HAP-1 (cell line): ENCODE data around the gene INMT.

Source experiments
- DNase-seq, 2 experiments: peaks; one replicate each; pipeline ENCODE4 v3.0.0-alpha.2; 2016 to 2020; ENCODE audit warnings: low spot score in 2 of 2
- H3K27me3 ChIP-seq: fragments of 250-450 bp; sonication (Bioruptor Pico); 2 replicates; pipeline ENCODE4 v1.5.1; 2020; ENCODE audit warnings: low read depth, mild to moderate bottlenecking, moderate library complexity
- H3K36me3 ChIP-seq: fragments of 250-450 bp; sonication (Bioruptor Pico); replicated peaks from 2 replicates; pipeline ENCODE4 v1.5.1; 2020; ENCODE audit warnings: mild to moderate bottlenecking
- H3K4me1 ChIP-seq: fragments of 250-450 bp; sonication (Bioruptor Pico); 2 replicates; pipeline ENCODE4 v1.5.1; 2020; ENCODE audit warnings: mild to moderate bottlenecking
- H3K4me3 ChIP-seq: fragments of 250-450 bp; sonication (Bioruptor Pico); 2 replicates; pipeline ENCODE4 v1.5.1; 2020; ENCODE audit warnings: mild to moderate bottlenecking, moderate library complexity
- H3K9me3 ChIP-seq: fragments of 250-450 bp; sonication (Bioruptor Pico); 2 replicates; pipeline ENCODE4 v1.5.1; 2020; ENCODE audit warnings: mild to moderate bottlenecking, moderate library complexity
- in situ Hi-C: fragments of 300-500 bp; cut with MboI; formaldehyde crosslinking; loops from 3 replicates; pipeline ENCODE4 v1.14.3; 2020; ENCODE audit warnings: low sequenced_read_pairs, inconsistent platforms, mixed read lengths

INMT gene

DNA sequence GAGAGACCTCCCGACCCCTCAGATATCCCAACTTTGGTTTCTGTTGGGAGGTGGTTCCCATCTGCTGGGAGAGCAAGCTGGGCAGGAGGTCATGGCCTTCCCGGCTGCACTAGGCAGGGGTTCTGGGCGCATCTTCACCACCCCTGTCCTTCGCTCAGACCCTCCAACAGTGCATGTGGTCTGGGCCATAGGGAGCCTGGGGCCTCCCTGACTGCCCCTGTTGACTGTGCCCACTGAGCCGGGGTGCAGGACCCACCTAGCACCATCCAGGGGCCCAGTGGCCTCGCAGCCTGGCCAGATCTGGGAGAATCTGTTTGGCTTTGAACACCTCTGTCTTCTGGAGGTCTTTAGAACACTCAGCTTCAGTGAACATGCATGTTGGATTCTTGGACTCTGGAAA, 18.7 kb upstream of the INMT start:
- peaks cover 18% of the 10 kb centered on the region for H3K27me3 ChIP-seq
- H3K4me3 ChIP-seq = no peak overlapping the region
- in situ Hi-C loops = no loop called here
- no peaks in the 10 kb centered on the region for H3K36me3 ChIP-seq
- no peaks in the 10 kb centered on the region for H3K9me3 ChIP-seq
- no peak for DNase-seq
- H3K4me1 ChIP-seq = no peaks in the 10 kb centered on the region

DNA sequence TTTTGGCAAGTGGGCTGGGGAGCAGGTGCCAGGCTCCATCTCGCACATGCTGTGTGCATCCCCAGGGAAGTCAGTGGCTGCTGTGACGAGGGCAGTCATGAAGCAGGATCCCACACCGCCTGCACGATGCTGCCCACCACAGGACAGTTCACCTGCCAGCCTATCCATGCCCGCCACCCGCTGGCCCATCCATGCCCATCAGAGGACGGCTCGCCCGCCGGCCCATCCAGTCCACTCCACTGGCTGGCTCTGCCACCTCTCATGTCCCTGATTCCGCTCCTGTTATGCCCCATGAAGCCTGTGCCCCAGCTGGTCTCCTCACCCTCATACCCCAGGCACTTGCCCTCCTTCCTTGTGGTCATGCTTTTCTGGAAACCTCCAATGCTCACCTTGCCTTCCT, 18.2 kb upstream of the INMT start:
- in situ Hi-C loops = no loop called here
- H3K4me1 ChIP-seq = no peaks in the 10 kb centered on the region
- H3K27me3 ChIP-seq = peaks cover 15% of the 10 kb centered on the region
- no peak for DNase-seq
- no peaks in the 10 kb centered on the region for H3K9me3 ChIP-seq
- H3K36me3 ChIP-seq = no peaks in the 10 kb centered on the region
- H3K4me3 ChIP-seq = no peak overlapping the region

DNA sequence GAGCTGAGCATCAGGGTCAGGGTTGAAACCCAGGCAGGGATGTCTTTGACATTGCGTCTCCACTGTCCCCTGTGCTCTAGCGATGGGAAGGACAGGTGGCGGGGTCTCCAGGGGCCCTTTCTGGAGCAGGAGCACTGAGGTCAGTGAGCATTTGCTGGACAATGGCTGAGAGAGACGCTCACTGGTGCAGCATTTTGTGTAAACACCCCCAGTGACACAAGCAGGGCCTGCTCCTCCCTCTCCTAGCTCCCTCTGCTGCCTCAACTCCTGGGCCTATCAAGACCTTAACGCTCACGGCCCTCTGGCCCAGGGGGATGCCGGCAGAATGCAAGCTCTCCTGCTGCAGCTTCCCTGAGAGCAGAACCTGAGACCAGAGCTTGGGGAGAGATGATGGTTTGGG, 17.4 kb upstream of the INMT start:
- in situ Hi-C loops = no loop called here
- no peak for DNase-seq
- H3K27me3 ChIP-seq = peaks cover 15% of the 10 kb centered on the region

DNA sequence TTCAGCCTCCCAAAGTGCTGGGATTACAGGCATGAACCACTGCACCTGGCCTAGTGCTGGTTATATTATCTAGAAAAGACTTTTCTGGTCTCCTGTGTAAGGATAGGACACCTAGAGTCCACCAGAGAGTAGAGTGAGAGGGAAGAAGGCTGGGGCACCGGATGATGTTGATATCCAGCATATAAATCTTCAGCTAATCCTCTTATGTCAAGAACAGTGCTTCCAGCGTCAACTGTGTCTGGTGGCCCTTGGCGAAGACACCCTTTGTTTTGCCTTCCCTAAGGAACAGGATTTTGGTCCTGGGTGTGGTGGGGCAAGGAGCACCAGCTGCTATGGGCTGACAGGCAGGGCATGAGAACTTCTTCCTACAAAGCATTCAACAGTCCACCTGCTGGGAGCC, 16.3 kb upstream of the INMT start:
- no peaks in the 10 kb centered on the region for H3K4me1 ChIP-seq
- H3K4me3 ChIP-seq = no peak overlapping the region
- DNase-seq = no peak
- peaks cover 10% of the 10 kb centered on the region; the same call in 1 of the 2 replicates for H3K27me3 ChIP-seq
- H3K9me3 ChIP-seq = no peaks in the 10 kb centered on the region
- no peaks in the 10 kb centered on the region for H3K36me3 ChIP-seq
- in situ Hi-C loops = no loop called here

More for the DNA sequence above, 17.4 kb upstream of the INMT start:
- Histone ChIP-seq H3K36me3 (no peaks in the 10 kb centered on the region), H3K4me3 (no peak overlapping the region), H3K4me1 (no peaks in the 10 kb centered on the region), H3K9me3 (no peaks in the 10 kb centered on the region)

DNA sequence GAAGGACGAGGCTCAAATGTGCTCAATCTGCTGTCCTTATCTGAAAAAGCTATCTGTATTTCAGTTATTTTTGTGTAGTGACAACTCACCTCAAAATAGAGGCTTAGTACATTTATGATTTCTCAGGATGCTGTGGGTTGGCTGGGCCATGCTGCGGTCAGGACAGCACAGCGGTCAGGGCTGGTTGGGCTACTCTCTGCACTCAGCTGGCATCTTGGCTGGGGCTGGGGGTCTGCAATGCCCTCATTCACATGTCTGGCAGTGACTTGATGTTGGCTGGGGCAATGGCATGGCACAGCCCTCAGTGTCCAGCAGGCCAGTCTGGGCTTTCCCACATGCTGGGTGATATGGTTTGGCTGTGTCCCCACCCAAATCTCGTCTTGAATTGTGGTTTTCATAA, 15.6 kb upstream of the INMT start:
- Histone ChIP-seq H3K9me3 (no peaks in the 10 kb centered on the region), H3K4me1 (no peaks in the 10 kb centered on the region), H3K27me3 (peaks cover 6% of the 10 kb centered on the region; the same call in 1 of the 2 replicates), H3K36me3 (no peaks in the 10 kb centered on the region), H3K4me3 (no peak overlapping the region)
- in situ Hi-C loops = no loop called here
- no peak for DNase-seq

DNA sequence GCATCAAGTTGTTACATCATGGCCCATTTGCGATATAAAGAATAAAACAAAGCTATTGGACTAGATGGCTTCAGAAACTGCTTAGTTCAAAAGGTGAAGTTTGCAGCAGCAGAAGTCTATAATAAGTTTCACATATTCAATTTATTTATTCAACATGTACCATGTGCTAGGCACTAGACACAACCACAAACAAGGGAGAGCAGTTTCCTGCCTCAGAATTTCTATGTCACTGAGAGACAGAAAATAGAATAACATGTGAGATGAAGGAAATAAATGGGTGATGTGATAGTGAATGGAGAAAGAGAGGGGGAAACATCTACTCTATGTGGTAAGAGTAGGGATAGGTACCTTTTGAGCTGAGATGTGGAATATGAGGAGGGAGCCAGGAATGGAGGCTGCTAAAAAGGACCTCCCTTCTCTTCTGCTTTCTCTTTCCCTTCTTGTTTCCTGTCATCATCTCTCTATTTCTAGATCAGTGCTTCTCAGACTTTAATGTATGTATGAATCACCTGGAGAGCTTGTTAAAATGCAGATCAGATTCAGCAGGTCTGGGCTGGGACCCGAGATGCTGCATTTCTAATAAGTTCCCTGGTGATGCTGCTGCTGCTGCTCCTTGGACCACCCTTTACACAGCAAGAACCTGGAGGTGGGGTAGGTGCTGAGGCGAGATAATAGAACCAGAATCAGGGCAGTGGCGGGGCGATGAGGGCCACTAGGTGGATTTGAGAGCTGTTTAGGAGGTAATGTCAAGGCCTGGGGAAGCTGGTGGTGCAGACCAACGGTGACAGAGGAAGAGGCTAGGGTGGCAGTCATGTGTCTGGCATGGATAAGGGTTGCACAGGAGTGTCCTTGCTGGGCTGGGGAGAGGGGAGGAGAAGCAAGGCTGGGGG, 13.7 kb upstream of the INMT start:
- Histone ChIP-seq H3K36me3 (no peaks in the 10 kb centered on the region), H3K9me3 (no peaks in the 10 kb centered on the region), H3K4me1 (no peaks in the 10 kb centered on the region), H3K27me3 (peaks cover 4% of the 10 kb centered on the region; the same call in 1 of the 2 replicates), H3K4me3 (no peak overlapping the region)
- DNase-seq = no peak
- in situ Hi-C loops = no loop called here

DNA sequence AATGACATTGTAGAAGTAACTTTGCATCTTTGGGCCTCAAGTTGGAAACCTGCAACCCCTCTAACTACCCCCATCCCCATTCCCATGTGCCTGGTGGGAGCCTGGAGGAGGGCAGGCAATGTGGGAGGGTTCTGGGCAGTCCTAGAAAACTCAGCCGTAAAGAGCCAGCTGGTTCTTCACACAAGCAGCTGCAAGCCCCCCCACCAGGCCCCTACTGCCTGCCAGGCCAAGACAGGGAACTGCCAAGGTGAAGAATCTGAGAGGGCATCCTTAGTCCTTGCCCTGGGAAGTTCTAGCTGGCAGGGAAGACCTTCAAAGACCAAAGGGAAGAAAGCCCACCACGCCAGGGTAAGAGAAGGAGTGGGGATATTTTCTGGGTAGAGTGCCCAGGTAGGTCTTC, 12.2 kb upstream of the INMT start:
- in situ Hi-C loops = no loop called here
- Histone ChIP-seq H3K4me3 (no peak overlapping the region), H3K9me3 (no peaks in the 10 kb centered on the region), H3K27me3 (peaks cover 4% of the 10 kb centered on the region; the same call in 1 of the 2 replicates), H3K36me3 (no peaks in the 10 kb centered on the region), H3K4me1 (no peaks in the 10 kb centered on the region)
- DNase-seq = no peak

DNA sequence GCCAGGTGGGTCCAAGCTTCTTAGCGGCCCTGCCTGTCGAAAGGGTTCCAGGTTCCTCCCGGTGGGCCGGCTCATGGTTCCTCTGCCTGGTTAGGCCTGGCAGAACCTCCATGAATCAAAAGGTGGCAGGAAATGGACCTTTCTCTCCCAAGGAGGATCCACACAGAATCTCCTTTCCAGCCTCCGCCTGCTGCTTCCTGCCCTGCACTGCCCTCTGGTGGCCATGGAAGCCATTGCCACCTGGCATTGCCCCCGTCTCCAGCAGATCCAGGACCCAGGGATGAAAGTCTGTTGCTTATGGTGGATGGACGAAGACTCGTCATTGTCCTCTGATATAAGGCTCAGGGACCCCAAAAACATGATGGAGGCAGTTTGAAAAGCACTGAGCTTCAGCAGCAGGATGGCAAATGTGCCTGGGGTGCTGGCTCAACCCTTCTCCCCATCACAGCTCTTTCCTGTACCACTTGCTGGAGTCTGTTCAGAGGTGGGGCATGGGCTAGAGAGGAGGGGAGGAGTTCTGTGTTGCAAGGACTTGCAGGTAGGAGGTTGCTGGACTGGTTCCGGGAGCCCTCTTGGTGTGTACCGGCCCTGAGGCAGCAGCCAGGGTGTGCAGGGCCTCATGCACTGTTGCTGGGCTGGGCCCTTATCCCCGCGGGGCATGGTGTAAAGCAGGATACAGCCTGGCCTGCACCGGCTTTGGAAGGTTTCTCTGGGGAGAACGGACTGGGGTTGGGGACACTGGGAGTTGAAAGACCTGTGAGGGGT, 11.3 kb upstream of the INMT start:
- peaks cover 4% of the 10 kb centered on the region; the same call in 1 of the 2 replicates for H3K27me3 ChIP-seq
- H3K9me3 ChIP-seq = no peaks in the 10 kb centered on the region
- in situ Hi-C loops = no loop called here
- no peaks in the 10 kb centered on the region for H3K36me3 ChIP-seq
- peak; percentile 31 to 84 for DNase-seq
- H3K4me3 ChIP-seq = no peak overlapping the region
- no peaks in the 10 kb centered on the region for H3K4me1 ChIP-seq

DNA sequence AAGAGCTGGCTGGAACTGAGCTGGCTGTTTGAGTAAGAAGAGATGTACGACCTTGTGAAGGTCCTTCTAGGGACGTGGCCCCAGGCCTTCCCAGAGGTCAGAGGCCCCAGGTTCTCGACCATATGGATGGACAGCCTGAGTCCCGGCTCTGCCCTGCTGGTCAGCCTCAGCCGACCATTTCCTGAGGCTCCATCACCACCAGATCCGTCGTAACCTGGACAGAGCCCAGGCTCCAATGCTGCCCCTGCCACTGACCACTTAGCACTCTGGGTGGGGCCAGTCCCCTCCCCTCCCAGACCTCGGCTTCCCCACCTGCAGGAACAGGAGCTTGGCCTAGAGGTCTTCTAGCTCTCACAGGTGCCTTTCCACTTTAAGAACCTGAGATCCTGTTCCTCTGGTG, 10.6 kb upstream of the INMT start:
- Histone ChIP-seq H3K36me3 (no peaks in the 10 kb centered on the region), H3K4me1 (no peaks in the 10 kb centered on the region), H3K4me3 (no peak overlapping the region), H3K27me3 (peaks cover 4% of the 10 kb centered on the region; the same call in 1 of the 2 replicates), H3K9me3 (no peaks in the 10 kb centered on the region)
- DNase-seq = no peak
- in situ Hi-C loops = no loop called here

DNA sequence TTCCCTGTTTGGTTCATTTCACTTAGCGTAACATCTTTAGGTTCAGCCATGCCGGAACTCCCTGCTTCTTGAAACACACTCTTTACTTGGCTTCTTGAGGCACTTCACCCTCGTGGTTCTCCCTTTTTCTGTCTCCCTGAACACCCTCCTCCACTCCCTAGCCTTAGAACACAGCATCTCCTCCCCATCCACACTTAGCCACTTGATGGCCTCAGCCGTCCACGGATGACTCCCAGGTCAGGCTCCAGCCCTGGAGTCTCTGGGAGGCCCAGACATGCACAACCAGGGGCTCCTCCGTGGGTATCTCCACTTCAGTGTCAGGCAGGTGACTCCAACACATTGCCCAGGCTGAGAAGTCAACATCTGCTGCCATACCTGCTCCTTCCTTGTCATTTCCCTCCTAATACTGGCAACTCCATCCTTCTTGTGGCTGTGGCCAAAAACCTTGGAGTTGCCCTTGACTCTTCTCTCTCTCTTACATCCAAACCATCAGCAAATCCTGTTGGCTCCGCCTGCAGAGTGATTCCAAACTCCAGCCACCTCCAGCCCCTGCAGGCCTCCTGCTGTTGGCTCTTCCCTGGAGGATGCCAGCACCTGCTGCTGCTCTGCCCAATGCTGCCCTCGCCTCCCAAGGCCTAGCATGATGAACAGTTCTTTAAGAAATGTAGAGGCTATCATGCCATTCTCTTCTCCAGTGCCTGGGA, 8.4 kb upstream of the INMT start:
- Histone ChIP-seq H3K9me3 (no peaks in the 10 kb centered on the region), H3K36me3 (no peaks in the 10 kb centered on the region), H3K4me3 (no peak overlapping the region), H3K27me3 (peaks cover 4% of the 10 kb centered on the region; the same call in 1 of the 2 replicates), H3K4me1 (no peaks in the 10 kb centered on the region)
- DNase-seq = no peak
- in situ Hi-C loops = no loop called here

DNA sequence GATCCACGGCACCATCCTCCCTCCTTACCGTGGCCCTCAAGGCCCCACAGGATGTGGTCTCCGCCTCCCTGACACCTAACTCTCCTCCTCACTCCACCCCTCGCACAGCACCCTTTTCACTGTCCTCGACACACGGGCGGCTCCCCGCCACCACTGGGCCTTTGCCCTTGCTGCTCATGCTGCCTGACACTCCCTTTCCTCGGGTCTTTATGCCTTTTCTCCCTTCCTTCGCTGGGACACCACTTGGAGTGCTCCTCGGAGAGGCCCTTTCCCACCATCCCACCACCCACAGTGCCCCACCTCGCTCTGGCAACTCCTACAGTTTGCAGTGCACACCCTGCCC, 7.9 kb upstream of the INMT start:
- no peaks in the 10 kb centered on the region for H3K9me3 ChIP-seq
- no peaks in the 10 kb centered on the region for H3K36me3 ChIP-seq
- H3K27me3 ChIP-seq = peaks cover 4% of the 10 kb centered on the region; the same call in 1 of the 2 replicates
- in situ Hi-C loops = no loop called here
- no peak for DNase-seq
- no peak overlapping the region for H3K4me3 ChIP-seq
- H3K4me1 ChIP-seq = no peaks in the 10 kb centered on the region

DNA sequence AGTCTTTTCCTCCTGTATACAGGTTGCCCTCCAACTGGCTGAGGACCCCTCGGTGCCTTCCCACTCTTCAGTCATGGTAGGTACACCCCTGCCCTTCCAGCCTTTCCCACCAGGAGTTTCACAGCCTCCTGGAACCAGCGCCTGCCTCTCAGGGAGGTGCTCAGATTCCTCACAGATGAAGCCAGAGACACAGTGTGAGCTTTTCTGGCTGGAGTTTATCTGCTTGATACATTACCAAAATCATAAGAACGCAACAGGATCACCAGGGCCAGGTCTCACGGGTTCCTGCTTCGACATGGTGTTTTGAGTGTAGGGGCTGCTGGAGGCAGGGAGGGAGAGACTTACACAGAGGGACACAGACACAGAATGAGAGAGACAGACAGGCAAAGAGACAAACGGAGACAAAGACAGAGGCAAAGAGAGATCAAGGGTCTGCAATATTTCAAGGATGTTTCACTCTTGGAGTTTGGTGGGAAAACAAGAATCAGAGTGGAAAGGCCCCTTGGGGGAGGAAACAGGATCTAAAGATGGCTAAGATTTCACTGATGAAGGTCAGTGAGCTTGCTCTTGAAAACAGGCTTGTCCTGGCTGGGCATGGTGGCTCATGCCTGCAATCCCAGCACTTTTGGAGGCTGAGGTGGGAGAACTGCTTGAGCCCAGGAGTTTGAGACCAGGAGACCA, 6.5 kb upstream of the INMT start:
- in situ Hi-C loops = no loop called here
- Histone ChIP-seq H3K36me3 (no peaks in the 10 kb centered on the region), H3K4me1 (no peaks in the 10 kb centered on the region), H3K4me3 (no peak overlapping the region), H3K9me3 (no peaks in the 10 kb centered on the region), H3K27me3 (peaks cover 4% of the 10 kb centered on the region; the same call in 1 of the 2 replicates)
- no peak for DNase-seq

DNA sequence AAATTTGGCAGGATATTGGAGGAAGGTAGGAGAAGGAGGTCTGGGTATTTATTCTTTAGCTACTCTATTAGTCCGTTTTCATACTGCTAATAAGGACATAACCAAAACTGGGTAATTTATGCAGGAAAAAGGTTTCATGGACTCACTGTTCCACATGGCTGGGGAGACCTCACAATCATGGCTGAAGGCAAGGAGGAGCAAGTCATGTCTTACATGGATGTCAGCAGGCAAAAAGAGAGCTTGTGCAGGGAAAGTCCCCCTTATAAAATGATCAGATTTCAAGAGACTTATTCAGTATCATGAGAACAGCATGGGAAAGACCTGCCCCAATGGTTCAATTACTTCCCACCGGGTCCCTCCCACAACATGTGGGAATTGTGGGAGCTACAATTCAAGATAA, 1.9 kb upstream of the INMT start:
- Histone ChIP-seq H3K36me3 (no peaks in the 10 kb centered on the region), H3K4me1 (no peaks in the 10 kb centered on the region), H3K4me3 (no peak overlapping the region), H3K9me3 (no peaks in the 10 kb centered on the region), H3K27me3 (no peaks in the 10 kb centered on the region)
- in situ Hi-C loops = no loop called here
- no peak for DNase-seq
